Right lobe of liver (tissue), 6 donors: ENCODE data around the gene PLD5. TPM values are rescaled to one million over a fixed set of nuclear protein-coding genes. Genes with fewer than 3 reads are reported as not detected.
A peak's percentile ranks its signal among the peaks of the same experiment; 100 is the strongest.

ENCODE experiments used
- ATAC-seq, 4 donors: fragments of 200-7000 bp; cut with Tn5 transposase; one replicate each; pipeline ENCODE4 v1.9.1; 2020; ENCODE audit warnings: mild to moderate bottlenecking in 4 of 4, moderate library complexity in 4 of 4
- DNase-seq, 3 donors: peaks; one replicate each; pipeline ENCODE4 v3.0.0-alpha.2; 2020
- H3K27ac ChIP-seq, 3 donors: fragments of 200-600 bp; one replicate each; pipeline ENCODE4 v1.8.0; 2022
- H3K27me3 ChIP-seq, 2 donors: fragments of 200-600 bp; one replicate each; pipeline ENCODE4 v1.8.0; 2022
- H3K36me3 ChIP-seq, 4 donors: fragments of 200-600 bp; sonication (generic) in 1 of 4; one replicate each; pipeline versions ENCODE4 v1.5.1 to v1.8.0; 2017 to 2022; ENCODE audit warnings: control low read depth in 1 of 4
- H3K4me1 ChIP-seq, 4 donors: fragments of 200-600 bp; sonication (generic) in 1 of 4; one replicate each; pipeline versions ENCODE4 v1.5.1 to v1.8.0; 2017 to 2022; ENCODE audit warnings: control low read depth in 1 of 4
- H3K4me3 ChIP-seq, 3 donors: fragments of 200-600 bp; one replicate each; pipeline ENCODE4 v1.8.0; 2022
- H3K9me3 ChIP-seq, 4 donors: fragments of 200-600 bp; sonication (generic) in 1 of 4; one replicate each; pipeline versions ENCODE4 v1.5.1 to v1.8.0; 2017 to 2022; ENCODE audit warnings: control low read depth in 1 of 4
- CTCF ChIP-seq, 4 donors: fragments of 200-600 bp in 3 of 4; fragments of 450-650 bp in 1 of 4; IDR thresholded peaks; one replicate each; pipeline versions ENCODE4 v1.5.1 to v1.8.0; 2016 to 2022; ENCODE audit warnings: antibody characterized with exemption in 4 of 4, mild to moderate bottlenecking in 2 of 4
- POLR2A ChIP-seq: fragments of 450-650 bp; IDR thresholded peaks from one replicate; pipeline ENCODE4 v1.6.1; 2017; ENCODE audit warnings: antibody characterized with exemption, mild to moderate bottlenecking
- WGBS: methylation state at CpG from one replicate; pipeline ENCODE4 v1.1.6; 2018; ENCODE audit warnings: low coverage, low lambda C conversion rate; ENCODE audit not compliant: insufficient coverage; ENCODE audit errors: missing lambda C conversion rate; 5-methylcytosine and 5-hydroxymethylcytosine counted together
- intact Hi-C, 2 donors: fragments of 100-400 bp; cut with DNase I; formaldehyde crosslinking; loops; one replicate each; pipeline versions ENCODE4 v1.11.2 to v1.14.1; 2022
- total RNA-seq, 6 experiments: library from RNA; depleted of rRNA in 2 of 6; stranded (reverse); fragments of >200 nt in 2 of 6; fragmentation: NEBNext Ultra II Directional in 3 of 6; extraction: Animal tissue kit (Norgen Biotek cat#: 25700) in 3 of 6; gene quantifications; one replicate each; pipeline versions ENCODE4 v1.1.0 to v1.2.4, GENCODE V29; 2016 to 2023
- donor health status: DM: no; HTN: yes; CAD: no.
- donor health status: DM: no; HTN: no; CAD: no.
- donor health status: DM: no; HTN: no; CAD: no.
- donor health status: DM: no; HTN: yes; CAD: no.
- donor health status: DM: no; HTN: yes; CAD: no.

The PLD5 gene
- total RNA-seq, 6 experiments from 2014 or later = 0.07 to 0.26 (median 0.15) TPM; not detected in 3

- no peak for ATAC-seq
- no peaks in the 10 kb centered on the region for H3K27me3 ChIP-seq
- no peak overlapping the region for H3K27ac ChIP-seq
- H3K4me3 ChIP-seq = no peak overlapping the region
- H3K4me1 ChIP-seq = no peaks in the 10 kb centered on the region
- peaks cover 0 to 7% (median 0%) of the 10 kb centered on the region in 4 donors for H3K9me3 ChIP-seq
- no peak for DNase-seq
- WGBS = 26% methylated on average over 3 of the region's 3 CpGs
- no peaks in the 10 kb centered on the region for H3K36me3 ChIP-seq
- TF ChIP-seq POLR2A (no peak), CTCF (IDR thresholded peaks at IDR 0.05) (no peak)
- intact Hi-C loops = no loop called here
These were observed 377.8 kb downstream of the PLD5 start for GRCh38 chr1:242146652-242147051.

GRCh38 chr1:242140836-242141235 lies 383.7 kb downstream of the PLD5 start:
- ATAC-seq = no peak
- 57% methylated on average over 1 of the region's 1 CpG for WGBS
- intact Hi-C loops = no loop called here

GRCh38 chr1:242139986-242140385 lies 384.5 kb downstream of the PLD5 start:
- H3K4me3 ChIP-seq = no peak overlapping the region
- no peaks in the 10 kb centered on the region for H3K4me1 ChIP-seq
- H3K9me3 ChIP-seq = no peaks in the 10 kb centered on the region
- H3K36me3 ChIP-seq = no peaks in the 10 kb centered on the region
- ATAC-seq (no peak), DNase-seq (no peak)
- intact Hi-C loops = no loop called here
- no peaks in the 10 kb centered on the region for H3K27me3 ChIP-seq
- 48% methylated on average over 4 of the region's 4 CpGs for WGBS
- H3K27ac ChIP-seq = no peak overlapping the region
- TF ChIP-seq POLR2A (no peak), CTCF (IDR thresholded peaks at IDR 0.05) (no peak)

More at GRCh38 chr1:242140836-242141235, 383.7 kb downstream of the PLD5 start:
- no peak for TF ChIP-seq POLR2A
- no peak for TF ChIP-seq CTCF (IDR thresholded peaks at IDR 0.05)
- H3K27ac ChIP-seq = no peak overlapping the region
- no peaks in the 10 kb centered on the region for H3K4me1 ChIP-seq
- DNase-seq = no peak
- no peaks in the 10 kb centered on the region for H3K27me3 ChIP-seq
- no peaks in the 10 kb centered on the region for H3K9me3 ChIP-seq
- H3K36me3 ChIP-seq = no peaks in the 10 kb centered on the region
- H3K4me3 ChIP-seq = no peak overlapping the region

GRCh38 chr1:242139442-242139841 lies 385.1 kb downstream of the PLD5 start:
- DNase-seq = no peak
- no peaks in the 10 kb centered on the region for H3K9me3 ChIP-seq

More at GRCh38 chr1:242139442-242139841, 385.1 kb downstream of the PLD5 start:
- TF ChIP-seq CTCF (IDR thresholded peaks at IDR 0.05) = no peak
- intact Hi-C loops = no loop called here
- Histone ChIP-seq H3K4me1 (no peaks in the 10 kb centered on the region), H3K4me3 (no peak overlapping the region), H3K36me3 (no peaks in the 10 kb centered on the region), H3K27me3 (no peaks in the 10 kb centered on the region), H3K27ac (no peak overlapping the region)
- 30% methylated on average over 5 of the region's 6 CpGs for WGBS
- peak in 1 of 4 donors; percentile 16 for ATAC-seq
